IMR-90 (cell line): ENCODE data around the gene CYB5R2. TPM values are rescaled to one million over a fixed set of nuclear protein-coding genes. Genes with fewer than 3 reads are reported as not detected.

Experiments used
- ATAC-seq: fragments of 200-7000 bp; cut with Tn5 transposase; 2 replicates; pipeline ENCODE4 v1.9.1; 2020; ENCODE audit warnings: low read depth, mild to moderate bottlenecking, moderate library complexity
- BruUV-seq: library from RNA; stranded (reverse); fragments of 400-500 nt; replicated peaks from 2 replicates; lab custom pipeline; 2021; lab: Mats Ljungman, UMichigan
- CTCF ChIA-PET: fragments of 300-600 bp; formaldehyde crosslinking; extraction: SDS; loops from one replicate; lab custom pipeline; 2021; ENCODE audit warnings: antibody characterized with exemption; lab: Yijun Ruan, JAX
- POLR2A ChIA-PET: fragments of 300-600 bp; sonication (Branson Sonifier 250); formaldehyde crosslinking; loops from one replicate; lab custom pipeline; 2022; ENCODE audit warnings: antibody characterized with exemption; ENCODE audit not compliant: unreplicated experiment; lab: Charles Lee
- DNase-seq: peaks from one replicate; pipeline ENCODE4 v3.0.0; 2013
- H2AFZ ChIP-seq: replicated peaks from 2 replicates; pipeline ENCODE3; 2013; ENCODE audit warnings: low read length, mild to moderate bottlenecking; ENCODE audit not compliant: poor library complexity
- H2AK5ac ChIP-seq: 2 replicates; pipeline ENCODE4 v1.6.1; 2013; ENCODE audit warnings: low read depth, low read length, inconsistent platforms
- H2AK9ac ChIP-seq: replicated peaks from 2 replicates; pipeline ENCODE3; 2013; ENCODE audit warnings: mild to moderate bottlenecking, low read depth, low read length, moderate library complexity; ENCODE audit not compliant: poor library complexity
- H2BK120ac ChIP-seq: 2 replicates; pipeline ENCODE4 v1.6.1; 2013; ENCODE audit warnings: low read depth, low read length, inconsistent platforms
- H2BK15ac ChIP-seq: 3 replicates; pipeline ENCODE4 v1.6.1; 2013; ENCODE audit warnings: low read depth, low read length, inconsistent platforms
- H2BK20ac ChIP-seq: 2 replicates; pipeline ENCODE4 v1.6.1; 2013; ENCODE audit warnings: low read depth, mild to moderate bottlenecking, inconsistent platforms, low read length, moderate library complexity
- H2BK5ac ChIP-seq: 2 replicates; pipeline ENCODE4 v1.6.1; 2013; ENCODE audit warnings: mild to moderate bottlenecking, low read depth, low read length, inconsistent platforms; ENCODE audit not compliant: poor library complexity, severe bottlenecking
- H3K14ac ChIP-seq: replicated peaks from 2 replicates; pipeline ENCODE4 v1.6.1; 2013; ENCODE audit warnings: low read depth, low read length, inconsistent platforms
- H3K18ac ChIP-seq: 2 replicates; pipeline ENCODE4 v1.6.1; 2013; ENCODE audit warnings: low read depth, low read length, control low read depth
- H3K23ac ChIP-seq: 2 replicates; pipeline ENCODE4 v1.6.1; 2013; ENCODE audit warnings: low read depth, low read length, inconsistent platforms
- H3K27ac ChIP-seq: 2 replicates; pipeline ENCODE4 v1.5.1; 2013; ENCODE audit warnings: mild to moderate bottlenecking, control low read depth, low read length; ENCODE audit not compliant: insufficient read depth
- H3K27me3 ChIP-seq: 2 replicates; pipeline ENCODE4 v1.6.1; 2013; ENCODE audit warnings: low read length; ENCODE audit not compliant: control insufficient read depth, insufficient read depth
- H3K36me3 ChIP-seq: 2 replicates; pipeline ENCODE4 v1.6.1; 2013; ENCODE audit warnings: low read length, mixed read lengths; ENCODE audit not compliant: control insufficient read depth, insufficient read depth
- H3K4ac ChIP-seq: 2 replicates; pipeline ENCODE4 v1.6.1; 2013; ENCODE audit warnings: low read depth, low read length, inconsistent platforms
- H3K4me1 ChIP-seq: 2 replicates; pipeline ENCODE4 v1.6.1; 2013; ENCODE audit warnings: low read length, mixed read lengths; ENCODE audit not compliant: control insufficient read depth, insufficient read depth
- H3K4me2 ChIP-seq: 2 replicates; pipeline ENCODE4 v1.6.1; 2013; ENCODE audit warnings: low read depth, mild to moderate bottlenecking, control low read depth, low read length, moderate library complexity
- H3K4me3 ChIP-seq: 2 replicates; pipeline ENCODE4 v1.5.1; 2013; ENCODE audit warnings: low read depth, mild to moderate bottlenecking, control low read depth, low read length, moderate library complexity; ENCODE audit not compliant: insufficient read depth
- H3K56ac ChIP-seq: 2 replicates; pipeline ENCODE4 v1.6.1; 2013; ENCODE audit warnings: low read length, inconsistent platforms; ENCODE audit not compliant: insufficient read depth; ENCODE audit errors: extremely low read depth
- H3K79me1 ChIP-seq, 2 experiments: 2 replicates each; pipeline ENCODE4 v1.6.1; 2013; ENCODE audit warnings: low read length in 2 of 2, inconsistent platforms in 1 of 2, low read depth in 1 of 2
- H3K9ac ChIP-seq: 2 replicates; pipeline ENCODE4 v1.6.1; 2013; ENCODE audit warnings: low read depth, low read length, control low read depth
- H3K9me1 ChIP-seq: 2 replicates; pipeline ENCODE4 v1.6.1; 2013; ENCODE audit warnings: low read length, inconsistent platforms; ENCODE audit not compliant: insufficient read depth
- H3K9me3 ChIP-seq: 2 replicates; pipeline ENCODE4 v1.6.1; 2013; ENCODE audit warnings: low read length; ENCODE audit not compliant: control insufficient read depth, insufficient read depth
- H4K20me1 ChIP-seq: 2 replicates; pipeline ENCODE4 v1.6.1; 2013; ENCODE audit warnings: low read length, inconsistent platforms; ENCODE audit not compliant: insufficient read depth
- H4K5ac ChIP-seq: 2 replicates; pipeline ENCODE4 v1.6.1; 2013; ENCODE audit warnings: mild to moderate bottlenecking, low read depth, low read length, control low read depth
- H4K8ac ChIP-seq, 2 experiments: 2 replicates each; pipeline ENCODE4 v1.6.1; 2013; ENCODE audit warnings: low read depth in 2 of 2, low read length in 2 of 2, control low read depth in 1 of 2, inconsistent platforms in 1 of 2
- H4K91ac ChIP-seq: 2 replicates; pipeline ENCODE4 v1.6.1; 2013; ENCODE audit warnings: low read depth, low read length, inconsistent platforms; ENCODE audit not compliant: insufficient read depth
- BHLHE40 ChIP-seq: fragments of 150-350 bp; IDR thresholded peaks from 2 replicates; pipeline ENCODE4 v1.6.1; 2016; ENCODE audit warnings: mild to moderate bottlenecking, low read depth, low read length
- CHD1 ChIP-seq: IDR thresholded peaks from 2 replicates; pipeline ENCODE4 v1.6.1; 2012; ENCODE audit warnings: low read depth, low read length, improper control_type of control experiment
- ELK1 ChIP-seq: fragments of 150-350 bp; IDR thresholded peaks from 2 replicates; pipeline ENCODE4 v1.6.1; 2016; ENCODE audit warnings: low read depth, mild to moderate bottlenecking, low read length, moderate library complexity, borderline replicate concordance
- FOS ChIP-seq: fragments of 150-350 bp; IDR thresholded peaks from 2 replicates; pipeline ENCODE4 v1.6.1; 2016; ENCODE audit warnings: low read depth, low read length
- MAFK ChIP-seq: IDR thresholded peaks from 2 replicates; pipeline ENCODE4 v1.6.1; 2012; ENCODE audit warnings: low read depth, low read length, improper control_type of control experiment
- MAZ ChIP-seq: IDR thresholded peaks from 2 replicates; pipeline ENCODE4 v1.6.1; 2012; ENCODE audit warnings: low read depth, mild to moderate bottlenecking, low read length, improper control_type of control experiment, moderate library complexity, borderline replicate concordance
- MXI1 ChIP-seq: IDR thresholded peaks from 2 replicates; pipeline ENCODE4 v1.6.1; 2012; ENCODE audit warnings: low read depth, mild to moderate bottlenecking, low read length, moderate library complexity, borderline replicate concordance
- POLR2A ChIP-seq: IDR thresholded peaks from 2 replicates; pipeline ENCODE4 v1.6.1; 2012; ENCODE audit warnings: mild to moderate bottlenecking, low read depth, low read length
- RCOR1 ChIP-seq: IDR thresholded peaks from 2 replicates; pipeline ENCODE4 v1.6.1; 2012; ENCODE audit warnings: mild to moderate bottlenecking, low read length, improper control_type of control experiment; ENCODE audit not compliant: insufficient replicate concordance
- RFX5 ChIP-seq: IDR thresholded peaks from 2 replicates; pipeline ENCODE4 v1.8.0; 2012; ENCODE audit warnings: low read depth, mild to moderate bottlenecking, low read length, moderate library complexity
- USF2 ChIP-seq: fragments of 150-350 bp; IDR thresholded peaks from 2 replicates; pipeline ENCODE4 v1.6.1; 2017; ENCODE audit warnings: mild to moderate bottlenecking, antibody characterized with exemption, low read length, low read depth
- WGBS, 2 experiments: methylation state at CpG; one replicate each; pipeline versions ENCODE4 v1.1.5 to v1.1.7; 2013; ENCODE audit warnings: missing lambda C conversion rate in 2 of 2; ENCODE audit not compliant: insufficient read length in 1 of 2; ENCODE audit errors: extremely low coverage in 2 of 2; 5-methylcytosine and 5-hydroxymethylcytosine counted together
- dilution Hi-C: fragments of 300-500 bp; cut with HindIII; formaldehyde crosslinking; loops from one replicate; pipeline ENCODE4 v1.14.3; 2018; ENCODE audit warnings: low sequenced_read_pairs; ENCODE audit not compliant: unreplicated experiment
- in situ Hi-C: fragments of 300-500 bp; cut with MboI; formaldehyde crosslinking; loops from 3 replicates; pipeline ENCODE4 v1.14.3; 2019; ENCODE audit warnings: low sequenced_read_pairs, inconsistent platforms, mixed read lengths
- intact Hi-C: fragments of 100-400 bp; cut with micrococcal nuclease; formaldehyde crosslinking; loops from 2 replicates; pipeline ENCODE4 v1.10.0; 2022
- polyA plus RNA-seq, 3 experiments: library from polyadenylated mRNA; depleted of rRNA; stranded (reverse); fragments of >200 nt; gene quantifications; 2 replicates each; pipeline ENCODE4 v1.2.3, GENCODE V29; 2012; ENCODE audit warnings: low replicate concordance in 1 of 3
- total RNA-seq: library from RNA; depleted of rRNA; stranded (reverse); fragments of >200 nt; gene quantifications from 2 replicates; pipeline ENCODE4 v1.2.3, GENCODE V29; 2012
- TF ChIP-seq, protein P1 (sequence below): conservative IDR thresholded peaks from 2 replicates; pipeline ENCODE4 v1.5.1; 2012; ENCODE audit warnings: mild to moderate bottlenecking, low read depth, low read length, improper control_type of control experiment

CYB5R2 gene
- total and polyA plus RNA-seq, 2 of the 4 experiments (the other 2 are of a cell fraction): 4.5 to 4.7 TPM

GRCh38 chr11:7677071-7677470, 3.8 kb upstream of the CYB5R2 start:
- Histone ChIP-seq H3K27me3 (peaks cover 16% of the 10 kb centered on the region), H3K27ac (no peak overlapping the region), H2AFZ (no peak overlapping the region), H3K4ac (no peak overlapping the region), H2AK5ac (no peak overlapping the region), H4K5ac (no peak overlapping the region), H2AK9ac (no peak overlapping the region), H3K79me1 (no peaks in the 10 kb centered on the region), H2BK120ac (no peak overlapping the region), H3K4me3 (no peak overlapping the region), H3K56ac (no peak overlapping the region), H3K4me2 (no peak overlapping the region), H3K18ac (no peak overlapping the region), H4K91ac (no peak overlapping the region), H2BK20ac (no peak overlapping the region), H3K9me1 (no peaks in the 10 kb centered on the region), H3K23ac (no peak overlapping the region), H4K20me1 (no peaks in the 10 kb centered on the region), H3K9ac (no peak overlapping the region), H2BK15ac (no peak overlapping the region), H2BK5ac (no peak overlapping the region), H4K8ac (no peak overlapping the region), H3K36me3 (no peaks in the 10 kb centered on the region), H3K14ac (no peak overlapping the region), H3K4me1 (no peaks in the 10 kb centered on the region), H3K9me3 (no peaks in the 10 kb centered on the region)
- intact Hi-C loops: loop anchor here (10.0 kb wide), 1 partner anchor 418 kb away; no protein-coding TSS in a partner anchor
- dilution Hi-C loops: no loop called here
- POLR2A ChIA-PET: interaction anchor here (0.5 kb wide), 1 partner anchor 153 kb away, joined by 3 read pairs; no protein-coding TSS in a partner anchor
- DNase-seq (peak; percentile 41), ATAC-seq (no peak)
- in situ Hi-C loops: loop anchor here (25.0 kb wide), 2 partner anchors 410 to 565 kb away; partner anchors contain the start of gene TUB
- CTCF ChIA-PET: interaction anchor here (1.3 to 1.7 kb wide), 2 partner anchors 20 to 106 kb away, joined by 4 to 5 read pairs; no protein-coding TSS in a partner anchor
- WGBS, 2 experiments: no CpG with 5 or more reads among the region's 5 CpGs
- TF ChIP-seq ELK1 (no peak), MAFK (no peak), MAZ (no peak), RCOR1 (no peak), FOS (no peak), BHLHE40 (no peak), USF2 (no peak), MXI1 (no peak), POLR2A (no peak), RFX5 (no peak), CHD1 (no peak)
- TF ChIP-seq, protein P1, sequence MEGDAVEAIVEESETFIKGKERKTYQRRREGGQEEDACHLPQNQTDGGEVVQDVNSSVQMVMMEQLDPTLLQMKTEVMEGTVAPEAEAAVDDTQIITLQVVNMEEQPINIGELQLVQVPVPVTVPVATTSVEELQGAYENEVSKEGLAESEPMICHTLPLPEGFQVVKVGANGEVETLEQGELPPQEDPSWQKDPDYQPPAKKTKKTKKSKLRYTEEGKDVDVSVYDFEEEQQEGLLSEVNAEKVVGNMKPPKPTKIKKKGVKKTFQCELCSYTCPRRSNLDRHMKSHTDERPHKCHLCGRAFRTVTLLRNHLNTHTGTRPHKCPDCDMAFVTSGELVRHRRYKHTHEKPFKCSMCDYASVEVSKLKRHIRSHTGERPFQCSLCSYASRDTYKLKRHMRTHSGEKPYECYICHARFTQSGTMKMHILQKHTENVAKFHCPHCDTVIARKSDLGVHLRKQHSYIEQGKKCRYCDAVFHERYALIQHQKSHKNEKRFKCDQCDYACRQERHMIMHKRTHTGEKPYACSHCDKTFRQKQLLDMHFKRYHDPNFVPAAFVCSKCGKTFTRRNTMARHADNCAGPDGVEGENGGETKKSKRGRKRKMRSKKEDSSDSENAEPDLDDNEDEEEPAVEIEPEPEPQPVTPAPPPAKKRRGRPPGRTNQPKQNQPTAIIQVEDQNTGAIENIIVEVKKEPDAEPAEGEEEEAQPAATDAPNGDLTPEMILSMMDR: no peak
- no TSS peak for BruUV-seq
